Body of pancreas (tissue), 4 donors: Measurements from ENCODE around the gene MUL1.

Experiments
- POLR2A ChIP-seq, 3 donors: fragments of 450-650 bp; IDR thresholded peaks; one replicate each; pipeline ENCODE4 v1.6.1; 2016; ENCODE audit warnings: antibody characterized with exemption in 3 of 3, mild to moderate bottlenecking in 2 of 3
- TF ChIP-seq, protein P1 (sequence below), 7 experiments: fragments of 450-650 bp in 4 of 7; fragments of 200-600 bp in 3 of 7; sonication (generic) in 3 of 7; IDR thresholded peaks; one replicate each; pipeline ENCODE4 v1.5.1; 2016 to 2019; ENCODE audit warnings: antibody characterized with exemption in 7 of 7

GRCh38 chr1:20476265-20477038, 31.5 kb downstream of the MUL1 start:
- TF ChIP-seq POLR2A (IDR thresholded peaks at IDR 0.05): no peak
- TF ChIP-seq, protein P1, sequence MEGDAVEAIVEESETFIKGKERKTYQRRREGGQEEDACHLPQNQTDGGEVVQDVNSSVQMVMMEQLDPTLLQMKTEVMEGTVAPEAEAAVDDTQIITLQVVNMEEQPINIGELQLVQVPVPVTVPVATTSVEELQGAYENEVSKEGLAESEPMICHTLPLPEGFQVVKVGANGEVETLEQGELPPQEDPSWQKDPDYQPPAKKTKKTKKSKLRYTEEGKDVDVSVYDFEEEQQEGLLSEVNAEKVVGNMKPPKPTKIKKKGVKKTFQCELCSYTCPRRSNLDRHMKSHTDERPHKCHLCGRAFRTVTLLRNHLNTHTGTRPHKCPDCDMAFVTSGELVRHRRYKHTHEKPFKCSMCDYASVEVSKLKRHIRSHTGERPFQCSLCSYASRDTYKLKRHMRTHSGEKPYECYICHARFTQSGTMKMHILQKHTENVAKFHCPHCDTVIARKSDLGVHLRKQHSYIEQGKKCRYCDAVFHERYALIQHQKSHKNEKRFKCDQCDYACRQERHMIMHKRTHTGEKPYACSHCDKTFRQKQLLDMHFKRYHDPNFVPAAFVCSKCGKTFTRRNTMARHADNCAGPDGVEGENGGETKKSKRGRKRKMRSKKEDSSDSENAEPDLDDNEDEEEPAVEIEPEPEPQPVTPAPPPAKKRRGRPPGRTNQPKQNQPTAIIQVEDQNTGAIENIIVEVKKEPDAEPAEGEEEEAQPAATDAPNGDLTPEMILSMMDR (IDR thresholded peaks at IDR 0.05): no peak
